Heart left ventricle (tissue), 16 donors: Measurements from ENCODE around the gene GSK3B. TPM values are rescaled to one million over a fixed set of nuclear protein-coding genes. Genes with fewer than 3 reads are reported as not detected.
A peak's percentile ranks its signal among the peaks of the same experiment; 100 is the strongest.

Source experiments
- ATAC-seq, 4 donors: fragments of 200-7000 bp; cut with Tn5 transposase; one replicate each; pipeline ENCODE4 v1.9.1; 2020 to 2022; ENCODE audit warnings: moderate library complexity in 4 of 4, mild to moderate bottlenecking in 3 of 4, moderate number of reproducible peaks in 1 of 4
- DNase-seq, 5 donors: peaks; one replicate each; pipeline ENCODE4 v3.0.0-alpha.2; 2020
- H3K27ac ChIP-seq, 12 donors: fragments of 200-600 bp; sonication (generic) in 4 of 12; one replicate each; pipeline versions ENCODE4 v1.5.0 to v1.8.0; 2016 to 2022; ENCODE audit warnings: mild to moderate bottlenecking in 2 of 12
- H3K27me3 ChIP-seq, 9 donors: fragments of 200-600 bp; sonication (generic) in 2 of 9; one replicate each; pipeline versions ENCODE4 v1.5.1 to v1.8.0; 2016 to 2022; ENCODE audit warnings: mild to moderate bottlenecking in 3 of 9
- H3K36me3 ChIP-seq, 9 donors: fragments of 200-600 bp; sonication (generic) in 2 of 9; one replicate each; pipeline versions ENCODE4 v1.5.0 to v1.8.0; 2018 to 2022; ENCODE audit warnings: mild to moderate bottlenecking in 2 of 9
- H3K4me1 ChIP-seq, 12 donors: fragments of 200-600 bp; sonication (generic) in 4 of 12; one replicate each; pipeline versions ENCODE4 v1.5.0 to v1.8.0; 2016 to 2022; ENCODE audit warnings: mild to moderate bottlenecking in 3 of 12
- H3K4me3 ChIP-seq, 12 donors: fragments of 200-600 bp; sonication (generic) in 4 of 12; one replicate each; pipeline versions ENCODE4 v1.5.0 to v1.8.0; 2017 to 2022; ENCODE audit warnings: mild to moderate bottlenecking in 9 of 12, moderate library complexity in 4 of 12
- H3K9me3 ChIP-seq, 12 donors: fragments of 200-600 bp; sonication (generic) in 4 of 12; one replicate each; pipeline versions ENCODE4 v1.5.0 to v1.8.0; 2016 to 2022; ENCODE audit warnings: mild to moderate bottlenecking in 1 of 12
- POLR2A ChIP-seq, 2 donors: fragments of 450-650 bp; IDR thresholded peaks; one replicate each; pipeline ENCODE4 v1.6.1; 2017; ENCODE audit warnings: antibody characterized with exemption in 2 of 2, mild to moderate bottlenecking in 2 of 2, moderate library complexity in 2 of 2
- whole genome bisulfite sequencing, 4 donors: extraction: QIAGEN DNeasy Blood & Tissue Kit in 2 of 4; methylation state at CpG; one replicate each; pipeline versions ENCODE4 v1.1.5 to v1.1.7; 2013 to 2018; 5-methylcytosine and 5-hydroxymethylcytosine counted together
- intact Hi-C, 10 donors: fragments of 100-400 bp; cut with DNase I; formaldehyde crosslinking; loops; one replicate each; pipeline versions ENCODE4 v1.11.1 to v1.14.2; 2022
- polyA plus RNA-seq, 2 donors: library from polyadenylated mRNA; stranded (reverse); fragments of 200-250 nt; gene quantifications; one replicate each; pipeline ENCODE4 v1.2.3, GENCODE V29; 2013
- total RNA-seq, 9 donors: library from RNA; depleted of rRNA in 2 of 9; stranded (reverse); fragments of >200 nt in 2 of 9; fragmentation: NEBNext Ultra II Directional in 3 of 9; extraction: Animal tissue kit (Norgen Biotek cat#: 25700) in 3 of 9; gene quantifications; one replicate each; pipeline versions ENCODE4 v1.1.0 to v1.2.4, GENCODE V29; 2016 to 2023
- TF ChIP-seq, protein P1 (sequence below), 12 donors: fragments of 200-600 bp; sonication (generic) in 4 of 12; IDR thresholded peaks; one replicate each; pipeline versions ENCODE4 v1.5.0 to v1.8.0; 2018 to 2022; ENCODE audit warnings: antibody characterized with exemption in 12 of 12, mild to moderate bottlenecking in 5 of 12
- donor health status: ischemic (EF 13 %, LVEDD 7.1; RV severe dilation, severe dysfunction).
- donor health status: healthy with polysubstance abuse.
- donor health status: DM: no; HTN: yes; CAD: no.
- donor health status: DM: no; HTN: no; CAD: no.
- donor health status: ischemic (EF 25% LVEDD 6.9; RV normal size, moderate dysfunction).
- donor health status: ischemic (EF 25% LVEDD 5.7; RV mildly dilated, moderate dysfunction).
- donor health status: healthy.
- donor health status: DM: yes; HTN: yes; CAD: no.
- donor health status: ischemic (EF 35%, LVEDD 5.7; RV mildly dilated, moderate dysfunction).
- donor health status: nonischemic (EF 11% LVEDD 7.7; RV severe dilation, severe dysfunction).
- donor health status: DM: yes; HTN: yes; CAD: no.
- donor health status: PGD.
- donor health status: ischemic (EF 29% LVEDD 5.4; RV normal size, mild dysfunction).
- donor health status: nonischemic (EF 23%, LVEDD 6.1; RV moderate dilation, normal function).

The GSK3B gene
- total and polyA plus RNA-seq, 11 donors = 8.8 to 58.9 (median 41.2) TPM

DNA sequence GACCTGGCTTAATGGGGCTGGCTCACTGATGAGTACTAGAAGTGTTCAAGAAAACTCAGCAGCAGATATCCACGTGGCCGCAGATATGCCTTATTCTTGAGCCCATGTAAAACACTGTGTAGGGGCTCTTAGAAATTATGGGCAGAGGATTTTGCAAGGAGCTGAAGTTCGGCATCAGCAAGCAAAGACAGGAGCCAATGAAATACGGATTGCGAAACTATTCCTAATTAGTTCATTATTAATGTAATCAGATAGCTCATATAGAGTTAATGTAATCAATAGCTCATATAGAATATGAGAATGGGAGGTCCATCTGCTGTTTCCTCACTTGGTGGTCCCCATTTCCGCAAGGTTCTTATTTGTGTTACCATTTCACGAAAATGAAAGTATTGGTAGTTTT is 9.0 kb upstream of the GSK3B start:
- no peak for TF ChIP-seq POLR2A (IDR thresholded peaks at IDR 0.05)
- TF ChIP-seq, protein P1, sequence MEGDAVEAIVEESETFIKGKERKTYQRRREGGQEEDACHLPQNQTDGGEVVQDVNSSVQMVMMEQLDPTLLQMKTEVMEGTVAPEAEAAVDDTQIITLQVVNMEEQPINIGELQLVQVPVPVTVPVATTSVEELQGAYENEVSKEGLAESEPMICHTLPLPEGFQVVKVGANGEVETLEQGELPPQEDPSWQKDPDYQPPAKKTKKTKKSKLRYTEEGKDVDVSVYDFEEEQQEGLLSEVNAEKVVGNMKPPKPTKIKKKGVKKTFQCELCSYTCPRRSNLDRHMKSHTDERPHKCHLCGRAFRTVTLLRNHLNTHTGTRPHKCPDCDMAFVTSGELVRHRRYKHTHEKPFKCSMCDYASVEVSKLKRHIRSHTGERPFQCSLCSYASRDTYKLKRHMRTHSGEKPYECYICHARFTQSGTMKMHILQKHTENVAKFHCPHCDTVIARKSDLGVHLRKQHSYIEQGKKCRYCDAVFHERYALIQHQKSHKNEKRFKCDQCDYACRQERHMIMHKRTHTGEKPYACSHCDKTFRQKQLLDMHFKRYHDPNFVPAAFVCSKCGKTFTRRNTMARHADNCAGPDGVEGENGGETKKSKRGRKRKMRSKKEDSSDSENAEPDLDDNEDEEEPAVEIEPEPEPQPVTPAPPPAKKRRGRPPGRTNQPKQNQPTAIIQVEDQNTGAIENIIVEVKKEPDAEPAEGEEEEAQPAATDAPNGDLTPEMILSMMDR (IDR thresholded peaks at IDR 0.05) = no peak
- intact Hi-C loops = no loop called here
- H3K36me3 ChIP-seq = peaks cover 0 to 8% (median 0%) of the 10 kb centered on the region in 9 donors
- H3K27me3 ChIP-seq = no peaks in the 10 kb centered on the region
- no peak overlapping the region for H3K4me3 ChIP-seq
- no peaks in the 10 kb centered on the region for H3K9me3 ChIP-seq
- no peak overlapping the region for H3K27ac ChIP-seq
- DNase-seq = no peak
- no peak for ATAC-seq
- 79 to 93% (median 86%) methylated on average over 7 of the region's 7 CpGs for WGBS, 4 donors
- peaks cover 0 to 16% (median 0%) of the 10 kb centered on the region in 12 donors for H3K4me1 ChIP-seq

DNA sequence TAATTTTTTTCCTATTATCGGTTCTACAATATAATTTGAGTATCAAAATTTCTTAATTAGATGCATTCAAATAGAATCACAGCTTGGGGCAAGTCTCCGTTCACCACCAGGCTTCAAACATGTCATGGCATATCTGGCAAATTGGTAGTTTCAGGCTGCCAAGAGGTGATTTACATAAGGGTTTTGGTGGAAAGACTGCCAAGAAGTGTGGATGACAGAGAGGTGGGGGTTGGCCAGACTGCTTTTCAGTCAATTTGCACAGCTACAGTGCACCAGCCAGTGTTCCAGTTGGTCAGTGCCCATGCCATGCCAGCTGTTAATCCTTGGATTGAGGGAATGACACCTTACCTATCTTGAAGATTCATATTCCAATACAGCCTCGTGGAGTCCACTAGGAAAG is 8.4 kb upstream of the GSK3B start:
- DNase-seq (no peak), ATAC-seq (peak; percentile 54 to 81 (median 68))
- peaks cover 0 to 19% (median 0%) of the 10 kb centered on the region in 12 donors for H3K4me1 ChIP-seq
- H3K4me3 ChIP-seq = no peak overlapping the region
- intact Hi-C loops = no loop called here
- TF ChIP-seq, protein P1 (IDR thresholded peaks at IDR 0.05) = no peak
- no peak for TF ChIP-seq POLR2A (IDR thresholded peaks at IDR 0.05)
- no peaks in the 10 kb centered on the region for H3K9me3 ChIP-seq
- H3K27ac ChIP-seq = peak overlapping the region in 2 of 12 donors; percentile 26 to 34
- no peaks in the 10 kb centered on the region for H3K27me3 ChIP-seq
- peaks cover 0 to 8% (median 0%) of the 10 kb centered on the region in 9 donors for H3K36me3 ChIP-seq
- 60 to 79% (median 71%) methylated on average over 3 of the region's 3 CpGs for WGBS, 4 donors

DNA sequence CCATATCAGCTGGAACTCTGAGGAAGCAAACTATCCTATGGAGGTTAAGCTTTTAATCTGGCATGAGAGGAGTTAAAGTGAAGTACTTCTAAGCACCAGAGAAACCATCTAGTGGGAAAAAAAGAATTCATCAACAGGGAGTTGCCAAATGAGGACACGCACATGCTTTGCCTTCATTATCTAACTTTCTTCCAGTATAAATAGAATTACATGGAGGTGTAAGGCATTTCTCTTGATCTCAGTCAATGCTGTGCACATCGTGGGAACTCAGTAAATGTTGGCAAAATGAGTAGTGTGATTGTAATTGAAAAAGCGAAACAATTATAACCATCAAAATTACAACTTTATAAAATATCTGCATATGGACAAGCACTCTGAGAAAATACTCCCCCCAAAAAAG is 8.0 kb upstream of the GSK3B start:
- intact Hi-C loops = no loop called here
- 49 to 55% (median 52%) methylated on average over 3 of the region's 3 CpGs for WGBS, 4 donors
- peaks cover 0 to 8% (median 0%) of the 10 kb centered on the region in 9 donors for H3K36me3 ChIP-seq
- H3K4me1 ChIP-seq = peaks cover 0 to 24% (median 0%) of the 10 kb centered on the region in 12 donors
- DNase-seq (no peak), ATAC-seq (peak in 1 of 4 donors; percentile 53)
- no peak overlapping the region for H3K4me3 ChIP-seq
- H3K9me3 ChIP-seq = no peaks in the 10 kb centered on the region
- H3K27ac ChIP-seq = peak overlapping the region in 4 of 12 donors; percentile 10 to 41 (median 30)
- H3K27me3 ChIP-seq = no peaks in the 10 kb centered on the region
- no peak for TF ChIP-seq POLR2A (IDR thresholded peaks at IDR 0.05)
- TF ChIP-seq, protein P1 (IDR thresholded peaks at IDR 0.05) = no peak

DNA sequence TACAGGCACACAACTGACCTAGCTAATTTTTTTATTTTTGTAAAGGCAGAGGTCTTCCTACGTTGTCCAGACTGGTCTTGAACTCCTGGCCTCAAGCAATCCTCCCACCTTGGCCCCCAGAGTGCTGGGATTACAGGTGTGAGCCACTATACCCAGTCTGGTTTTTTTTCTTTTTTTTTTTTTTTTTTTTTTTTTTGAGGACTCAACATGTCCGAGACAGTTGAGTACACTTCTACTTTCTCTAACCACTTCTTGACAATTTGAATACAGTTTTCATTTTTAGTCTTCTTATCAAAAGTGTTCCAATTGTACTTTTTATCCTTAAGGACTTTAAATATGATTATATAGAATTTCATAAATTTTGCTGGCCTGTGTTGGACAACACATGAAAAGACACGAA is 7.4 kb upstream of the GSK3B start:
- Histone ChIP-seq H3K36me3 (peaks cover 0 to 8% (median 0%) of the 10 kb centered on the region in 9 donors), H3K4me3 (no peak overlapping the region), H3K27me3 (no peaks in the 10 kb centered on the region), H3K4me1 (peaks cover under 1 to 29% (median 3%) of the 10 kb centered on the region in 12 donors), H3K27ac (peak overlapping the region in 4 of 12 donors; percentile 10 to 41 (median 30)), H3K9me3 (no peaks in the 10 kb centered on the region)
- intact Hi-C loops = no loop called here
- ATAC-seq (no peak), DNase-seq (no peak)
- TF ChIP-seq, protein P1 (IDR thresholded peaks at IDR 0.05) = no peak
- no peak for TF ChIP-seq POLR2A (IDR thresholded peaks at IDR 0.05)
- 79 to 88% (median 81%) methylated on average over 3 of the region's 3 CpGs for WGBS, 4 donors
